B cell (primary cell): ENCODE results near the gene POLE. TPM values are rescaled to one million over a fixed set of nuclear protein-coding genes. Genes with fewer than 3 reads are reported as not detected.

Source experiments
- ATAC-seq: fragments of 200-7000 bp; cut with Tn5 transposase; one replicate; pipeline ENCODE4 v1.10.0; 2021; ENCODE audit warnings: low read depth, mild to moderate bottlenecking, moderate number of reproducible peaks, moderate library complexity
- CTCF ChIA-PET: fragments of 350-600 bp; sonication (Branson Sonifier 250); formaldehyde crosslinking; loops from one replicate; lab custom pipeline; 2021; ENCODE audit warnings: antibody characterized with exemption, inconsistent platforms; lab: Charles Lee
- POLR2A ChIA-PET: fragments of 350-600 bp; sonication (Branson Sonifier 250); formaldehyde crosslinking; loops from one replicate; lab custom pipeline; 2021; ENCODE audit warnings: antibody characterized with exemption; lab: Charles Lee
- DNase-seq: peaks from one replicate; pipeline ENCODE4 v3.0.0; 2013
- H2AFZ ChIP-seq: 2 replicates; pipeline ENCODE4 v1.6.1; 2012; ENCODE audit warnings: mild to moderate bottlenecking, low read depth, low read length; ENCODE audit not compliant: insufficient read depth, poor library complexity, severe bottlenecking
- H3K27ac ChIP-seq, 2 donors: 1 replicate in 1 of 2; 2 replicates in 1 of 2; pipeline ENCODE4 v1.5.1; 2012 to 2013; ENCODE audit warnings: low read length in 2 of 2, mild to moderate bottlenecking in 2 of 2, moderate library complexity in 1 of 2
- H3K27me3 ChIP-seq, 4 experiments: fragments of 200-600 bp in 1 of 4; sonication (generic) in 1 of 4; replicated peaks in 1 of 4; 1 replicate in 2 of 4; 2 replicates in 2 of 4; pipeline versions ENCODE4 v1.6.1 to v1.7.0; 2013 to 2016; ENCODE audit warnings: low read length in 3 of 4, mild to moderate bottlenecking in 2 of 4, mixed read lengths in 1 of 4, moderate library complexity in 1 of 4; ENCODE audit not compliant: insufficient read depth in 4 of 4, control insufficient read depth in 3 of 4; ENCODE audit errors: control extremely low read depth in 1 of 4
- H3K36me3 ChIP-seq, 2 experiments: replicated peaks in 1 of 2; 1 replicate in 1 of 2; 2 replicates in 1 of 2; pipeline versions ENCODE4 v1.6.1 to v1.7.1; 2013; ENCODE audit warnings: low read length in 1 of 2; ENCODE audit not compliant: insufficient read depth in 2 of 2, control insufficient read depth in 1 of 2; ENCODE audit errors: control extremely low read depth in 1 of 2, extremely low read depth in 1 of 2
- H3K4me1 ChIP-seq, 2 donors: fragments of 200-600 bp in 1 of 2; sonication (generic) in 1 of 2; 1 replicate in 1 of 2; 2 replicates in 1 of 2; pipeline versions ENCODE4 v1.5.1 to v1.6.1; 2013 to 2017; ENCODE audit warnings: low read length in 2 of 2; ENCODE audit not compliant: control insufficient read depth in 2 of 2, insufficient read depth in 2 of 2
- H3K4me2 ChIP-seq: replicated peaks from 2 replicates; pipeline ENCODE3; 2012; ENCODE audit warnings: mild to moderate bottlenecking, low read depth, low read length; ENCODE audit not compliant: poor library complexity, severe bottlenecking
- H3K4me3 ChIP-seq, 5 experiments: fragments of 200-600 bp in 1 of 5; sonication (generic) in 1 of 5; 1 replicate in 3 of 5; 2 replicates in 2 of 5; pipeline versions ENCODE4 v1.5.1 to v1.7.0; 2011 to 2016; ENCODE audit warnings: low read length in 4 of 5, mild to moderate bottlenecking in 4 of 5, low read depth in 2 of 5, control low read depth in 1 of 5, moderate library complexity in 1 of 5; ENCODE audit not compliant: insufficient read depth in 1 of 5; ENCODE audit errors: control extremely low read depth in 1 of 5, extremely low read depth in 1 of 5
- H3K79me2 ChIP-seq: fragments of 200-600 bp; sonication (generic); one replicate; pipeline ENCODE4 v1.6.0; 2016; ENCODE audit warnings: low read length; ENCODE audit not compliant: control insufficient read depth, insufficient read depth
- H3K9ac ChIP-seq: fragments of 200-600 bp; sonication (generic); 2 replicates; pipeline ENCODE4 v1.6.1; 2017; ENCODE audit warnings: mild to moderate bottlenecking, low read length, moderate library complexity
- H3K9me3 ChIP-seq, 3 donors: one replicate each; pipeline versions ENCODE4 v1.6.1 to v1.7.1; 2013; ENCODE audit warnings: low read length in 2 of 3; ENCODE audit not compliant: control insufficient read depth in 2 of 3, insufficient read depth in 1 of 3; ENCODE audit errors: control extremely low read depth in 1 of 3
- H4K20me1 ChIP-seq: 2 replicates; pipeline ENCODE4 v1.6.0; 2012; ENCODE audit warnings: mild to moderate bottlenecking, low read length; ENCODE audit not compliant: insufficient read depth, control insufficient read depth, poor library complexity, severe bottlenecking
- H3K27ac Mint-ChIP-seq: one replicate; pipeline ENCODE4 v1.8.0; 2021; ENCODE audit warnings: mixed read lengths
- H3K27me3 Mint-ChIP-seq: one replicate; pipeline ENCODE4 v1.8.0; 2021; ENCODE audit warnings: mixed read lengths
- H3K4me1 Mint-ChIP-seq: one replicate; pipeline ENCODE4 v1.8.0; 2021; ENCODE audit warnings: mixed read lengths
- H3K4me3 Mint-ChIP-seq: one replicate; pipeline ENCODE4 v1.8.0; 2021; ENCODE audit warnings: mixed read lengths
- H3K9me3 Mint-ChIP-seq: one replicate; pipeline ENCODE4 v1.8.0; 2022; ENCODE audit warnings: mixed read lengths; ENCODE audit not compliant: insufficient read depth
- EZH2 ChIP-seq: IDR thresholded peaks from 2 replicates; pipeline ENCODE4 v1.6.1; 2012; ENCODE audit warnings: borderline replicate concordance, low read depth, mild to moderate bottlenecking, moderate library complexity, low read length; ENCODE audit not compliant: insufficient read depth, poor library complexity, severe bottlenecking
- WGBS: methylation state at CpG from one replicate; pipeline ENCODE4 v1.1.5; 2013; ENCODE audit warnings: missing lambda C conversion rate; ENCODE audit not compliant: insufficient coverage; 5-methylcytosine and 5-hydroxymethylcytosine counted together
- intact Hi-C: fragments of 100-400 bp; cut with micrococcal nuclease; formaldehyde crosslinking; loops from one replicate; pipeline ENCODE4 v1.10.0; 2022
- polyA plus RNA-seq: library from polyadenylated mRNA; depleted of rRNA; stranded (reverse); fragments of >200 nt; gene quantifications from 2 replicates; pipeline ENCODE4 v1.2.3, GENCODE V29; 2012
- total RNA-seq, 2 donors: library from RNA; stranded (reverse); fragments of 120-200 nt in 1 of 2; gene quantifications; 1 replicate in 1 of 2; 2 replicates in 1 of 2; pipeline versions ENCODE4 v1.2.3 to v1.2.4, GENCODE V29; 2013 to 2022
- TF ChIP-seq, protein P1 (sequence below): fragments of 200-600 bp; IDR thresholded peaks from one replicate; pipeline ENCODE4 v1.8.0; 2022; ENCODE audit warnings: antibody characterized with exemption, mild to moderate bottlenecking

Gene POLE
- total and polyA plus RNA-seq, 2 donors (not counting 1 experiment from before 2014, with no cell fraction given): 32.0 to 62.0 TPM

DNA sequence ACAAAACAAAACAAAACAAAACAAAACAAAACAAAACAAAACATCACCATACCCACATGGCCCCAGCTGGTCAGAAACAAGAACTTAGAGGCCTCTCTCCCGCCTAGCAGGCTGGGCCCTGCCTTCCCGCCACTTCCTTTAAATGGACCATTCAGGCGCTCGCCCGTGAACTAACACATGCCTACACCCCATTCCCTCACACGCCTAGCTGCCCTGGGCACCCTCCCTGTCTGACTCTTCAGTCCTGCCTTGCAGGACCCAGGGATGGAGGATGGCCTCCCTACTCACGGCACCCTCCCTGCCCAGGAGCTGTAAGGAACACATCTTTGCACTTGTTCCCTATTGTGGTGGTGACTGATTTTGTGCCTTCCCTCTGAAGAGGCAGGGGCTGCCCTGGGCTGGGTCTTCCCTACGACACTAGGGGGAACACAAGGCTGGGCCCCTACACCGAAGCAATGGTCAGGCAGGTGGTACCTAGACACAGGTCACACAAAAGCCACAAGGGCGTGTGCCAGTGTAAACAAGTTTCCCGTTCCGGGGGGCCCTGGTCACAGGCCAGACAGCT lies 47.1 kb downstream of the POLE start:
- Histone ChIP-seq H3K9me3 (no peaks in the 10 kb centered on the region), H3K27me3 (no peaks in the 10 kb centered on the region), H3K4me1 (no peaks in the 10 kb centered on the region), H3K79me2 (no peaks in the 10 kb centered on the region), H3K36me3 (peaks cover 2 to 41% of the 10 kb centered on the region in 2 experiments), H3K4me3 (no peak overlapping the region), H3K27ac (no peak overlapping the region), H4K20me1 (no peaks in the 10 kb centered on the region), H2AFZ (no peak overlapping the region), H3K4me2 (no peak overlapping the region), H3K9ac (no peak overlapping the region)
- CTCF ChIA-PET: interaction anchor here (0.6 kb wide), 1 partner anchor 535 kb away, joined by 3 read pairs; no protein-coding TSS in a partner anchor
- no peak overlapping the region for H3K4me3 Mint-ChIP-seq
- H3K27ac Mint-ChIP-seq: no peak overlapping the region
- POLR2A ChIA-PET: no interaction called here
- TF ChIP-seq, protein P1, sequence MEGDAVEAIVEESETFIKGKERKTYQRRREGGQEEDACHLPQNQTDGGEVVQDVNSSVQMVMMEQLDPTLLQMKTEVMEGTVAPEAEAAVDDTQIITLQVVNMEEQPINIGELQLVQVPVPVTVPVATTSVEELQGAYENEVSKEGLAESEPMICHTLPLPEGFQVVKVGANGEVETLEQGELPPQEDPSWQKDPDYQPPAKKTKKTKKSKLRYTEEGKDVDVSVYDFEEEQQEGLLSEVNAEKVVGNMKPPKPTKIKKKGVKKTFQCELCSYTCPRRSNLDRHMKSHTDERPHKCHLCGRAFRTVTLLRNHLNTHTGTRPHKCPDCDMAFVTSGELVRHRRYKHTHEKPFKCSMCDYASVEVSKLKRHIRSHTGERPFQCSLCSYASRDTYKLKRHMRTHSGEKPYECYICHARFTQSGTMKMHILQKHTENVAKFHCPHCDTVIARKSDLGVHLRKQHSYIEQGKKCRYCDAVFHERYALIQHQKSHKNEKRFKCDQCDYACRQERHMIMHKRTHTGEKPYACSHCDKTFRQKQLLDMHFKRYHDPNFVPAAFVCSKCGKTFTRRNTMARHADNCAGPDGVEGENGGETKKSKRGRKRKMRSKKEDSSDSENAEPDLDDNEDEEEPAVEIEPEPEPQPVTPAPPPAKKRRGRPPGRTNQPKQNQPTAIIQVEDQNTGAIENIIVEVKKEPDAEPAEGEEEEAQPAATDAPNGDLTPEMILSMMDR: no peak
- no peak for TF ChIP-seq EZH2
- intact Hi-C loops: no loop called here
- WGBS: 96% methylated on average over 11 of the region's 12 CpGs
- ATAC-seq: no peak
- no peaks in the 10 kb centered on the region for H3K27me3 Mint-ChIP-seq
- no peaks in the 10 kb centered on the region for H3K9me3 Mint-ChIP-seq
- no peaks in the 10 kb centered on the region for H3K4me1 Mint-ChIP-seq
- no peak for DNase-seq

DNA sequence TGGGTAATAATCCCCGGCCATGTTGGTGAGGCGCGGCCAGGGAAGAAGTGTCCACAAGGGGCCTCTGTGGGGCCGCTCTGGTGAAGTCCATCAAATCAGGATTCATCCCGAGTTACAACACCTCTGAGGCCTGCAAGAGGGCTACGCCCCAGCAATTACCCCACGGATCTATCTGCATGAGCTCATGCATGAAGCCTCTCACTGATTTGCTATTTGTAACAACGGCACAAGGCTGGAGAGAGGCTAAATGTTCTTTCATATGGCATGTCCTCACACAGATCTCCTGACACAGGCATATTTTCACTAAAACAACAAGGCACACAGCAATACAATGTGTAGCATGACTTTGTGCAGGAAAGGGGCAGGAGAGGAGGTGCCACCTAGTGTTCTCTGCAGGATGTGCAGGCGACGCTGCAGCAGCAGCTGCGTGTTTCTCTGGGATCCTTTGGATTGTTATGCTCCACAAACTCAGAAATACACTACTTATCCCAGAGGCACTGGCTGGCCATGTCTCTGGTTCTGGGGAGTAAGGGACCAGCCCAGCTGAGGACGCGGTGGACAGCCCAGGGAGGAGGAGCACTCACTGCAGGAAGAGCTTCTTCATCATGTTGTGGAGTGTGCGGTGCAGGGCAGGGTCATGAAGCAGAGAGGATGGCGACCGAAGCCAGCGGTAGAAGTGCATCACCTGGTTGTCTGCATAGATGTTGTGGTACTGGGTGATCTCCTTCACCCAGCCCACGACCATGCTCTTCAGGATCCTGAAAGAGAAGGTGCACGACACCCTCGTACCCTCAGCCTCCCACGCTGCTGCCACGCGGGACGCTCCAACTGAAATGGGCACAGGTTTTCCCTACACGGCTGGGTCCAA lies 48.4 kb downstream of the POLE start:
- DNase-seq (no peak), ATAC-seq (no peak)
- Histone ChIP-seq H3K9me3 (no peaks in the 10 kb centered on the region), H3K4me1 (peaks cover 0 to 11% of the 10 kb centered on the region in 2 donors), H3K36me3 (peaks cover 2 to 44% of the 10 kb centered on the region in 2 experiments), H2AFZ (no peak overlapping the region), H4K20me1 (no peaks in the 10 kb centered on the region), H3K79me2 (no peaks in the 10 kb centered on the region), H3K27me3 (no peaks in the 10 kb centered on the region), H3K9ac (no peak overlapping the region), H3K4me3 (no peak overlapping the region), H3K4me2 (no peak overlapping the region), H3K27ac (no peak overlapping the region)
- Mint-ChIP-seq H3K27me3 (no peaks in the 10 kb centered on the region), H3K9me3 (no peaks in the 10 kb centered on the region), H3K4me1 (peaks cover 3% of the 10 kb centered on the region), H3K4me3 (no peak overlapping the region), H3K27ac (no peak overlapping the region)
- intact Hi-C loops: no loop called here
- CTCF ChIA-PET: interaction anchor here (1.2 to 1.4 kb wide), 4 partner anchors 8 to 484 kb away, joined by 3 to 12 read pairs (median 4); no protein-coding TSS in a partner anchor
- TF ChIP-seq, protein P1: peak; percentile 60
- TF ChIP-seq EZH2: no peak
- POLR2A ChIA-PET: no interaction called here
- 96% methylated on average over 22 of the region's 25 CpGs for WGBS
